HUES64 (cell line): ENCODE measurements around the gene CPT1B.
"Not testable (repeated sequence)": the region's sequence is repeated elsewhere in the genome, so short reads cannot be mapped to it uniquely, and the experiment has no call there.

Experiments used
- H3K27ac ChIP-seq: 2 replicates; pipeline ENCODE4 v1.7.0; 2013; ENCODE audit warnings: low read depth, low read length, inconsistent platforms
- H3K27me3 ChIP-seq: 2 replicates; pipeline ENCODE4 v1.6.1; 2013; ENCODE audit warnings: mild to moderate bottlenecking, low read length; ENCODE audit not compliant: insufficient read depth
- H3K36me3 ChIP-seq: 2 replicates; pipeline ENCODE4 v1.6.1; 2013; ENCODE audit warnings: mild to moderate bottlenecking, low read length; ENCODE audit not compliant: insufficient read depth
- H3K4me1 ChIP-seq: 2 replicates; pipeline ENCODE4 v1.6.1; 2013; ENCODE audit warnings: mild to moderate bottlenecking, low read length, moderate library complexity; ENCODE audit not compliant: insufficient read depth
- H3K4me3 ChIP-seq: 2 replicates; pipeline ENCODE4 v1.5.1; 2013; ENCODE audit warnings: mild to moderate bottlenecking, low read length, moderate library complexity
- H3K9ac ChIP-seq: 2 replicates; pipeline ENCODE4 v1.6.1; 2013; ENCODE audit warnings: mild to moderate bottlenecking, low read depth, low read length
- H3K9me3 ChIP-seq: 2 replicates; pipeline ENCODE4 v1.6.1; 2013; ENCODE audit warnings: low read depth, low read length; ENCODE audit not compliant: insufficient read depth
- WGBS: fragments of 150-250, 120-280 bp; methylation state at CpG from one replicate; pipeline ENCODE4 v1.1.7; 2013; ENCODE audit warnings: missing lambda C conversion rate; 5-methylcytosine and 5-hydroxymethylcytosine counted together

Gene CPT1B

DNA sequence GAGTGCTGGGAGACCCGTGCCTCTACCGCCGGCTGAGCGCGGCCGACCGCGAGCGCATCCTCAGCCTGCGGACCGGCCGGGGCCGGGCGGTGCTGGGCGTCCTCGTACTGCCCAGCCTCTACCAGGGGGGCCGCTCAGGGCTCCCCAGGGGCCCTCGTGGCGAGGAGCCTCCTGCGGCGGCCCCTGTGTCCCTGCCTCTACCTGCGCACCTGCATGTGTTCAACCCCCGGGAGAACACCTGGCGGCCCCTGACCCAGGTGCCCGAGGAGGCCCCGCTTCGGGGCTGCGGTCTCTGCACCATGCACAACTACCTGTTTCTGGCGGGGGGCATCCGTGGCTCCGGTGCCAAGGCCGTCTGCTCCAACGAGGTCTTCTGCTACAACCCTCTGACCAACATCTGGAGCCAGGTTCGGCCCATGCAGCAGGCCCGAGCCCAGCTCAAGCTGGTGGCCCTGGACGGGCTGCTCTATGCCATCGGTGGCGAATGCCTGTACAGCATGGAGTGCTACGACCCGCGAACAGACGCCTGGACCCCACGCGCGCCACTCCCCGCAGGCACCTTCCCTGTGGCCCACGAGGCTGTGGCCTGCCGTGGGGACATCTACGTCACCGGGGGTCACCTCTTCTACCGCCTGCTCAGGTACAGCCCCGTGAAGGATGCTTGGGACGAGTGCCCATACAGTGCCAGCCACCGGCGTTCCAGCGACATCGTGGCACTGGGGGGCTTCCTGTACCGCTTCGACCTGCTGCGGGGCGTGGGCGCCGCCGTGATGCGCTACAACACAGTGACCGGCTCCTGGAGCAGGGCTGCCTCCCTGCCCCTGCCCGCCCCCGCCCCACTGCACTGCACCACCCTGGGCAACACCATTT, 29.1 kb downstream of the CPT1B start:
- no peaks in the 10 kb centered on the region for H3K9me3 ChIP-seq
- no peak overlapping the region for H3K4me3 ChIP-seq
- 95% methylated on average over 68 of the region's 68 CpGs for WGBS
- H3K36me3 ChIP-seq, result no peaks in the 10 kb centered on the region
- peaks cover 12% of the 10 kb centered on the region for H3K27me3 ChIP-seq
- no peak overlapping the region for H3K9ac ChIP-seq
- no peaks in the 10 kb centered on the region for H3K4me1 ChIP-seq
- no peak overlapping the region for H3K27ac ChIP-seq

DNA sequence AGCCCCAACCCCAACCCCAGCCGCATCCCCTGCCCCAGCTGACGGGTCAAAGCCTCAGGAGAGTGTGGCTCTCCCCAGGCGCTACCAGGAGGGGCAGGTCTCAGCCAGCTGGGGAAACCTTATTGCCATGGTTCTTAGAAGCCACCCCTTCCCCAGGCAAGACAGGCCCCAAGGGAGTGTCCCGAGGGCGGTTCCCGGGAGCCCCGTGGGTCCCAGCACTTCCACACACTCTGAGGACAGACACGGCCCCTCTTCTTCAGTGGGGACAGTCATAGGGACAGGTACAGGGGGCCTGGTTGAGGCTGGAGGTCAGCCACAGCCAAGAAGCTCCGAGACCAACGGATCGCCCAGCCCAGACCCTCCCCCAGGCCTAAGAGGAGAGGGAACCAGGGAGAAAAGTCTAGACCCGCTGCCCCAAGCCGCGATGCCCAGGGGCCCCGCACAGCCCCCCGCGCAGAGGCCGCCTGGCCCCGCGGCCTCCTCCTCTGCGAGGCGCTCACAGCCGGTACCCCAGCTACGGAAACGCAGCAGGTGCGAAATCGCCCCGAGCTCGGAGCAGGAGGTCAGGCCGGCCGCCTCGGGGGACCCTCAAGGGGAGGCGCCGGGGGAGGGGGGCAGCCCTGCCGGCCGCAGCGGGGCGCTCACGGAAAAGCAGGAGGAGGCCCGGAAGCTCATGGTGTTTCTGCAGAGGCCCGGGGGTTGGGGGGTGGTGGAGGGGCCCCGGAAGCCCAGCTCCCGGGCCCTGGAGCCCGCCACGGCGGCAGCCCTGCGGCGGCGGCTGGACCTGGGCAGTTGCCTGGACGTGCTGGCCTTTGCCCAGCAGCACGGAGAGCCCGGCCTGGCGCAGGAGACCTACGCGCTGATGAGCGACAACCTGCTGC, 29.9 kb downstream of the CPT1B start:
- Histone ChIP-seq H3K36me3 (no peaks in the 10 kb centered on the region), H3K27me3 (peaks cover 19% of the 10 kb centered on the region), H3K27ac (no peak overlapping the region), H3K9ac (no peak overlapping the region), H3K9me3 (no peaks in the 10 kb centered on the region), H3K4me3 (no peak overlapping the region), H3K4me1 (no peaks in the 10 kb centered on the region)
- 94% methylated on average over 56 of the region's 56 CpGs for whole genome bisulfite sequencing

DNA sequence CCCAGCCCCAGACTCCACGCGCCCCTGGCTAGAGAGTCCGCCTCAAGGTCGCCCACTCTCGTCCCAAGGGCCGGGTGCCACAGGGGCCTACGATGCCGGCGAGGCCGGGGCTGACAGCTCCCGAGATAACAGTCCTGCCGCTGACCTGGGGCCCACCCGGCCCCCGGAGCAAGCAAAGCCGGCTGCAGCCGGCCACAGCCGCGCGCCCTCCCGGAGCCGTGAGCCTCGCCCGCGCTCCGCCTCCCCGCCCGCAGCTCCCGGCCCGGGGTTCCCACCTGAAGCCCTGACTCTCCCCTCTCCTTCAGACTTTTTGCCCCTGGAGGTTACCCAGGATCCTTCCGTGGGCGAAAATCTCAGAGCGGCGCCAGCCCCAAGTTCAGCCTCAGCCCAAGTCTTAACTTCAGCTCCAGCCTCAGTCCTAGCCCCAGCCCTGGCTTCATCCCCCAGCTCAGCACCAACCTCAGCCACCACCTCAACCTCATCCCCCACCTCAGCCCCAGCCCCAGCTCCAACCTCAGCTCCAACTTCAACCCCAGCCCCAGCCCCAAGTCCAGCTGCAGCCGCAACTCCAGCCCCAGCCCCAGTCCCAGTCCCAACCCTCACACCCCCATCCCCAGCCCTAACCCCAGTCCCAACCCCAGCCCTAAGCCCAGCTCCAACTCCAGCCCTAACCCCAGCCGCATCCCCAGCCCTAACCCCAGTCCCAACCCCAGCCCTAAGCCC, 30.8 kb downstream of the CPT1B start:
- Histone ChIP-seq H3K36me3 (no peaks in the 10 kb centered on the region), H3K9me3 (no peaks in the 10 kb centered on the region), H3K27me3 (peaks cover 21% of the 10 kb centered on the region), H3K27ac (no peak overlapping the region), H3K9ac (no peak overlapping the region), H3K4me3 (no peak overlapping the region), H3K4me1 (no peaks in the 10 kb centered on the region)
- 94% methylated on average over 35 of the region's 35 CpGs for WGBS

DNA sequence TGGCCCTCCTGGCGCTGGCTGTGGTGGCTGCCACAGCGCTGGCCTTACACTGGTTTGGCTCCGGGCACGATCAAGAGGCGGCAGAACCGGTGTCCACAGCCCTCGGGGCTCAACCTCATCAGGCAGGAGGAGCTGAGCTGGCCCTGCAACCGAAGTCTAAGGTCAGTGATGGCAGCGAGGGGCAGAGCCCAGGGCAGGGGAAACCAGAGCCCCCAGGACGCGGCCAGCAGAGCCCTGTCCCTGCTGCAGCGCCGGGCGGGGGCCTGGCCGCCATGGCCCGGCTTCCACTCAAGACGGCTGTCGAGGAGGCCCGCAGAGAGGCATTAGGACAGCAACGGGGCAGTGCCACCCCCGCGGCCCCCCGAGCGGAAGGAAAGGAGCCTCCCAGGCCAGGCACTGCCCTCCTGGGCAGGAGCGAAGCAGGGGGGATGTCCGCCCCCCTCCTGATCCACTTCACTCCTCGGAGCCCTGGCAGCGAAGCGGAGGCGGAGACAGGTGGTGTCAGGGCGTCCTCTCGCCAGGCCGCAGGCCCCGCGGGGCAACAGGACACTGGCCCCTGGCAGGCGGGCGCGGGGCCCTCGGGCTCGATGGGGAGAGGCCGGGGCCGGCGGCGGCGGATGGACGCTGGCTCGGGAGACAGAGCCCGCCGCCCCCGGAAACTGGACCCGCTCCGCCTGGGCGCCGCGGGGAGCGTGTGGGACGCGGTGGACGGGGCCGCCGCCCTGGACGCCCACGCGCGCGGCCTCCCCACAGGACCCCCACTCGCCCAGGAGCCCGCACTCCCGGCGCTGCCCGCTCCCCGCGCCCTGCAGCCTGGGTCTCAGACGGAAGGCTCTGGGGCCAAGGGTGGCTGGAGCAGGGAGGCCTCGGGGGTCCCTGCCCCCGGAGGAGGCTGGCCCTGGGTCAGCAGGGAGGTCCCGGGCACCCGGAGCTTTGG, 31.6 kb downstream of the CPT1B start:
- Histone ChIP-seq H3K4me3 (no peak overlapping the region), H3K4me1 (no peaks in the 10 kb centered on the region), H3K9me3 (no peaks in the 10 kb centered on the region), H3K27ac (no peak overlapping the region), H3K9ac (no peak overlapping the region), H3K27me3 (peaks cover 21% of the 10 kb centered on the region), H3K36me3 (no peaks in the 10 kb centered on the region)
- WGBS, result 95% methylated on average over 78 of the region's 78 CpGs

DNA sequence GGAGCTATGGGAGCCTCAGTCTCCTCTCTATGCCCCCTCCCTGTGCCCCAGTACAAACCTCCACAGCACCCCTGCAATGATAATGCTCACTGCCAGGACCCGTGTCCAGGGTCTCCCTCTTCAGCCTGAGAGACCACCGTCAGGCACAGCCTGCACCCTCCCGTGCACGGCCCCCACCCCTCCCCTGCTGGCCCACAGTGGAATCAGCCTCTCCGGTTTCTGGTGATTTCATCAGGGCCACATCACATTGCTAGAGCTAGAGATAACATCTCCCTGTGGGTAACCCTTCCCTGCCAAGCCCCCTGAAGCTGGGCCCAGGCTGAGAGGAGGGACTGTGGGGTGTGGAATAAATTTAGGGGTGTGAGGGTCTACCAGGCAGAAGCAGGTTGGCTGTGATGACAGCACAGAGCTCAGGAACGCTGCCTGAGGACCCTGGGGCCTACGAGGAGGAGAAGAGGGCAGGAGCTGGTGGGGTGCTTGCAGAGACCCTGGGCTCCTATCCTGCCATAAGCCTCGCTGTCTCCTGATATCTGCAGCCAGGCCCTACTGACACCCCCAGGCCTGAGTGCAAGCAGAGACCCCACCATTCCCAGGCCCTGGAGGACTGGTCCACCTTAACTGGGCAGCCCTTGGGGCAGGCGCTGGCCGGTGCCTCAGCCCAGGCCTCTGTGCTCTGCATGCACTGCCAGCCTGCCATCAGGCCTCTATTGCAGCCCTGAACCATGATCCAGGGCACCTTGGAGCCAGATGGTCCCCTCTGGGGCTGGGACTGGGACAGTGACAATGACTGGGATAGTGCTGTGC, 32.5 kb downstream of the CPT1B start, which contains the start of gene KLHDC7B:
Gene KLHDC7B, plus strand, starts transcription at position 378 of the 804 bp plus-strand sequence. Its CDS starts 345 bp downstream, at position 723.
- no peaks in the 10 kb centered on the region for H3K9me3 ChIP-seq
- WGBS, result 88% methylated on average over 10 of the region's 10 CpGs
- H3K4me3 ChIP-seq, result no peak within 1 kb of the TSS
- no peaks in the 10 kb centered on the region for H3K36me3 ChIP-seq
- H3K4me1 ChIP-seq, result no peaks in the 10 kb centered on the region
- H3K9ac ChIP-seq, result no peak within 1 kb of the TSS
- H3K27ac ChIP-seq, result no peak within 1 kb of the TSS
- H3K27me3 ChIP-seq, result peaks cover 21% of the 10 kb centered on the region

DNA sequence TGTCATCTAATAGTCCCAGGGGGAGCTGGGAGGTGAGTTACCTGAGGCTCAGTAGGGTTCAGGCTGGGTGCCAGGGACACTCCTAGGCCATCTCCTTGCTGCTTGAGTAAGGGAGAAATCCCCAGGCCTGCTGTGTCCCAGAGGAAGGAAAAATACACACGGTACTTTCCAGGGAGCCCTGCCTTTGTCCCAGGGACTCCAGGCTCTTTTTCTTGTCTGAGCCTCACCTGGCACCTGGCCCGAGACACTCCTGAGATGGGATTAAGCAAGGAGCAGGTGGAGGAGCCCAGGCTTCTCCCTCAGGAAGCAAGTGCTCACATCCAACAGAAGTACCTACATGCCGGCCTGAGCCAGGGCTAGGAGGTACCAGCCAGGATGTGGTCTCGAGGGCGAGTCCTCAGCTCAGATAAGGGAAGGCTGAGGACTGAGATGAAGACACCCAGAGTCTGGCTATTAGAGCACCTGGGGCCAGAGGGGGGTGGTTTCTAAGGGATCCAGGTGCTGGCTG, 33.4 kb downstream of the CPT1B start:
- H3K36me3 ChIP-seq, result no peaks in the 10 kb centered on the region
- no peak overlapping the region for H3K9ac ChIP-seq
- H3K4me3 ChIP-seq, result no peak overlapping the region
- H3K4me1 ChIP-seq, result no peaks in the 10 kb centered on the region
- no peak overlapping the region for H3K27ac ChIP-seq
- peaks cover 21% of the 10 kb centered on the region for H3K27me3 ChIP-seq
- WGBS, result 89% methylated on average over 5 of the region's 5 CpGs
- no peaks in the 10 kb centered on the region for H3K9me3 ChIP-seq

DNA sequence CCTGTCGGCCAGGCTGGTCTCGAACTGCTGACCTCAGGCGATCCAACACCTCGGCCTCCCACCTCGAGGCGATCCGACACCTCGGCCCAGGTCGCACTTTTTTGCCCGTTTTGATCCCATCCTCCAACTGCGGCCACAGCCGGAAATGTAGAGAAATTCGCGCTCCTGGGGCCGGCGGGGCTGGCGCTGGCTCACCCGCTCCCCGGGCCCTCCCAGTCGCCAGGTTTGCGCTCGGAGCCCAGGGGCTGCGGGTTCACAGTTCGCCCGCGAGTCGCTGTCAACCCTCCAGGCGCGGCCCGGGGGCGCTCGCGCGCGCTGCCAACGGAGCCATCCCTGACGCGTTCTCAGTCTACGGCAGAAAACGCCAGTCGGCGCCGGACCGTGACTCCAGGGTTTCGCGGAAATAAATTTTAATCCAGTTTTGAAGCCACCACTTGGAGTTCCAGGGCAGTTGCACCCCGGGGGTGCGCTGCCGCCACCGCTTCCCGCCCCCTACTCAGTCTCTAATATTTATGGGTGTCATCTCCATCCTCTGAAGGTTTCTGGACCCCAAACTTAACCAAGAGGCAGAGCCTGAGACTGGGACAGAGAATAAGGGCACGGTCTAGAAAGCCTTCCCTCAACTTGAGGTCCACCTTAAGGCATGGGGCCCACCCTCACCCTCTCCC, 34.0 kb downstream of the CPT1B start:
- Histone ChIP-seq H3K27ac (no peak overlapping the region), H3K4me1 (no peaks in the 10 kb centered on the region), H3K9me3 (no peaks in the 10 kb centered on the region), H3K27me3 (peaks cover 21% of the 10 kb centered on the region), H3K36me3 (no peaks in the 10 kb centered on the region), H3K9ac (no peak overlapping the region), H3K4me3 (peak overlapping the region; percentile 35)
- WGBS, result 8% methylated on average over 52 of the region's 52 CpGs

DNA sequence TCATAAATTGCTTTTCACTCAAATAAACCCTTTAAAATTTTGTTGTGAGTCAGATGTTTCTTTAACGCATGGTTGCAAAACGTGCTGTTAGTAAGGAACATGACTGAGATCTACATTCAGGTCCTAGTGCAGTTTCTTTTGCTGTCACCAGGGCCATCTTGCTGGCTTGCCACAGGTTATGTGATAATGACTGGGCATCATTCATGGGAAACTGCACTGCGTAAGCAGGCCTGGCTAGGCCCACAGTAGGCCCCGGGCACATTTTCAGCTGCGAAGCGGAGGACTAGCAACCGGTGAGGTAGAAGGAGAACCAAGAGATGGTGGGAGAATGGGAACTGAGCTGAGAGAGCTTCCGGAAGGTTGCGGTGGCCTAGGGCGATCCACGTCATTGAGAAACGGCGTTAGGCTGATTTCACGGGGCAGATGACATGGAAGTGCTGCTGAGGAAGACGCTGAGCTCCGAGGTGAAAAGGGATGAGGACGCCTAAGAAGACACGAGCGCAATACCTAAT, 35.8 kb downstream of the CPT1B start:
- WGBS, result 94% methylated on average over 17 of the region's 19 CpGs
- Histone ChIP-seq H3K4me1 (no peaks in the 10 kb centered on the region), H3K27me3 (peaks cover 21% of the 10 kb centered on the region), H3K4me3 (no peak overlapping the region), H3K9ac (no peak overlapping the region), H3K36me3 (no peaks in the 10 kb centered on the region), H3K9me3 (no peaks in the 10 kb centered on the region), H3K27ac (no peak overlapping the region)

DNA sequence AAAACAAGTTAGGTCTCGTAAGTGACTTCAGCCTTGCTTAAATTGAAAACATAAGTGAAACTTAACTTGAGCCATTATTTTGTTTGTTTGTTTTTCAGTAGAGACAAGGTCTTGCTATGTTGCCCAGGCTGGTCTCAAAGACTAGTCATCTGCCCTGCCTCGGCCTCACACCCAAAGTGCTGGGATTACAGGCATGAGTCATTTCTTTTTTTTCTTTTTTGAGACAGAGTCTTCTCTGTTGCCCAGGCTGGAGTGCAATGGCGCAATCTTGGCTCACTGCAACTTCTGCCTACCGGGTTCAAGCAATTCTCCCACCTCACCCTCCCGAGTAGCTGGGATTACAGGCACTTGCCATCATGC, 36.6 kb downstream of the CPT1B start:
- H3K27me3 ChIP-seq, result peaks cover 21% of the 10 kb centered on the region
- H3K9ac ChIP-seq, H3K9me3 ChIP-seq, H3K36me3 ChIP-seq, H3K4me1 ChIP-seq, H3K4me3 ChIP-seq, H3K27ac ChIP-seq: not testable (repeated sequence)
- WGBS, result 93% methylated on average over 5 of the region's 5 CpGs
